ENCODE results near the gene RPS19BP1. TPM values are rescaled to one million over a fixed set of nuclear protein-coding genes. Genes with fewer than 3 reads are reported as not detected.

RPS19BP1 gene
- total RNA-seq, 1 experiment from 2014 or later, result 102 TPM

- TF ChIP-seq, protein P1, sequence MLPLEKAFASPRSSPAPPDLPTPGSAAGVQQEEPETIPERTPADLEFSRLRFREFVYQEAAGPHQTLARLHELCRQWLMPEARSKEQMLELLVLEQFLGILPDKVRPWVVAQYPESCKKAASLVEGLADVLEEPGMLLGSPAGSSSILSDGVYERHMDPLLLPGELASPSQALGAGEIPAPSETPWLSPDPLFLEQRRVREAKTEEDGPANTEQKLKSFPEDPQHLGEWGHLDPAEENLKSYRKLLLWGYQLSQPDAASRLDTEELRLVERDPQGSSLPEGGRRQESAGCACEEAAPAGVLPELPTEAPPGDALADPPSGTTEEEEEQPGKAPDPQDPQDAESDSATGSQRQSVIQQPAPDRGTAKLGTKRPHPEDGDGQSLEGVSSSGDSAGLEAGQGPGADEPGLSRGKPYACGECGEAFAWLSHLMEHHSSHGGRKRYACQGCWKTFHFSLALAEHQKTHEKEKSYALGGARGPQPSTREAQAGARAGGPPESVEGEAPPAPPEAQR (CRISPR knock-in tag; IDR thresholded peaks at IDR 0.05), result no peak
- TF ChIP-seq TEAD4 (CRISPR knock-in tag; IDR thresholded peaks at IDR 0.05) (peak; percentile 97), PRRX2 (CRISPR knock-in tag; IDR thresholded peaks at IDR 0.05) (no peak), ZNF416 (CRISPR knock-in tag; IDR thresholded peaks at IDR 0.05) (no peak), SP1 (CRISPR knock-in tag; conservative IDR thresholded peaks at IDR 0.05) (peak; percentile 56), E2F5 (CRISPR knock-in tag; IDR thresholded peaks at IDR 0.05) (peak; percentile 90), IRF2 (CRISPR knock-in tag; IDR thresholded peaks at IDR 0.05; ENCODE audit: borderline replicate concordance, low read depth) (peak; percentile 37; the same call in 1 of the 2 replicates), RELA (CRISPR knock-in tag; IDR thresholded peaks at IDR 0.05; ENCODE audit: borderline replicate concordance) (peak; percentile 92), NFATC4 (CRISPR knock-in tag; IDR thresholded peaks at IDR 0.05) (no peak), NR1H2 (CRISPR knock-in tag; IDR thresholded peaks at IDR 0.05) (peak; percentile 72; the same call in 1 of the 2 replicates), NFYB (CRISPR knock-in tag; conservative IDR thresholded peaks at IDR 0.05; ENCODE audit: low read depth) (peak; percentile 30), ZNF219 (CRISPR knock-in tag; IDR thresholded peaks at IDR 0.05; ENCODE audit: borderline replicate concordance) (peak; percentile 94)
- TF ChIP-seq, protein P2, sequence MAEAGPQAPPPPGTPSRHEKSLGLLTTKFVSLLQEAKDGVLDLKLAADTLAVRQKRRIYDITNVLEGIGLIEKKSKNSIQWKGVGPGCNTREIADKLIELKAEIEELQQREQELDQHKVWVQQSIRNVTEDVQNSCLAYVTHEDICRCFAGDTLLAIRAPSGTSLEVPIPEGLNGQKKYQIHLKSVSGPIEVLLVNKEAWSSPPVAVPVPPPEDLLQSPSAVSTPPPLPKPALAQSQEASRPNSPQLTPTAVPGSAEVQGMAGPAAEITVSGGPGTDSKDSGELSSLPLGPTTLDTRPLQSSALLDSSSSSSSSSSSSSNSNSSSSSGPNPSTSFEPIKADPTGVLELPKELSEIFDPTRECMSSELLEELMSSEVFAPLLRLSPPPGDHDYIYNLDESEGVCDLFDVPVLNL (CRISPR knock-in tag; IDR thresholded peaks at IDR 0.05; ENCODE audit: borderline replicate concordance, low read depth), result peak; percentile 89
Measured at GRCh38 chr22:39545386-39546365, 13.1 kb upstream of the RPS19BP1 start (continued).

DNA sequence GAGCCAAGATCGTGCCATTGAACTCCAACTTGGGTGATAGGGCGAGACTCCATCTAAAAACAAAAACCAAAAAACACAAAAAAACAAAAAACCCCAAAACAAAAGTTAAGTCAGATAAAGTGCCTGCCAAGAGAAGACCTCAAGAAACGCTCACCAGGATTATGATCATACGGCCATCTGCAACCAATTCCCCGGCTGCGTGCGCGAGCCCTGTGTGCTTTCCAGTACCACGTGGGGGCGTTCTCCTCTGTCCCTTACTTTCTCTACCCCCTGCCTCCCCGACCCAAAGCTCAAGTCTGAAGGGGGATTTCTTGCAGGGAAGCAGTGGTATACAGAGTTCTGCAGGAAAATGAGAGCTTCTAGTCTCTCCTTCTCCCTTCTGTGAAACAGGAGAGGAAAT is 10.5 kb upstream of the RPS19BP1 start:
- POLR2A ChIA-PET, result no interaction called here
- no peak overlapping the region for H3K4me3 Mint-ChIP-seq

More for the DNA sequence above, 10.5 kb upstream of the RPS19BP1 start:
- Mint-ChIP-seq H3K4me1 (peaks cover 18% of the 10 kb centered on the region), H3K36me3 (no peaks in the 10 kb centered on the region), H3K9me3 (no peaks in the 10 kb centered on the region), H3K27me3 (ENCODE audit: low read depth) (peaks cover 33% of the 10 kb centered on the region), H3K27ac (no peak overlapping the region)
- TF ChIP-seq FOXJ3 (CRISPR knock-in tag; IDR thresholded peaks at IDR 0.05; ENCODE audit: borderline replicate concordance), result no peak
- peak; percentile 64; the same call in 1 of the 2 replicates for TF ChIP-seq USF1 (CRISPR knock-in tag; IDR thresholded peaks at IDR 0.05)
- TF ChIP-seq ZNF671 (CRISPR knock-in tag; IDR thresholded peaks at IDR 0.05), result no peak
- TF ChIP-seq USF2 (CRISPR knock-in tag; IDR thresholded peaks at IDR 0.05), result peak; percentile 56
- TF ChIP-seq, protein P3, sequence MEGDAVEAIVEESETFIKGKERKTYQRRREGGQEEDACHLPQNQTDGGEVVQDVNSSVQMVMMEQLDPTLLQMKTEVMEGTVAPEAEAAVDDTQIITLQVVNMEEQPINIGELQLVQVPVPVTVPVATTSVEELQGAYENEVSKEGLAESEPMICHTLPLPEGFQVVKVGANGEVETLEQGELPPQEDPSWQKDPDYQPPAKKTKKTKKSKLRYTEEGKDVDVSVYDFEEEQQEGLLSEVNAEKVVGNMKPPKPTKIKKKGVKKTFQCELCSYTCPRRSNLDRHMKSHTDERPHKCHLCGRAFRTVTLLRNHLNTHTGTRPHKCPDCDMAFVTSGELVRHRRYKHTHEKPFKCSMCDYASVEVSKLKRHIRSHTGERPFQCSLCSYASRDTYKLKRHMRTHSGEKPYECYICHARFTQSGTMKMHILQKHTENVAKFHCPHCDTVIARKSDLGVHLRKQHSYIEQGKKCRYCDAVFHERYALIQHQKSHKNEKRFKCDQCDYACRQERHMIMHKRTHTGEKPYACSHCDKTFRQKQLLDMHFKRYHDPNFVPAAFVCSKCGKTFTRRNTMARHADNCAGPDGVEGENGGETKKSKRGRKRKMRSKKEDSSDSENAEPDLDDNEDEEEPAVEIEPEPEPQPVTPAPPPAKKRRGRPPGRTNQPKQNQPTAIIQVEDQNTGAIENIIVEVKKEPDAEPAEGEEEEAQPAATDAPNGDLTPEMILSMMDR (IDR thresholded peaks at IDR 0.05), result 0 out of 2 replicates have a peak, but pooled peaks have one; percentile 14
- TF ChIP-seq, protein P4, sequence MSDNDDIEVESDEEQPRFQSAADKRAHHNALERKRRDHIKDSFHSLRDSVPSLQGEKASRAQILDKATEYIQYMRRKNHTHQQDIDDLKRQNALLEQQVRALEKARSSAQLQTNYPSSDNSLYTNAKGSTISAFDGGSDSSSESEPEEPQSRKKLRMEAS (CRISPR knock-in tag; IDR thresholded peaks at IDR 0.05), result peak; percentile 16; the same call in 1 of the 2 replicates
- peak; percentile 74 for DNase-seq (ENCODE audit: low spot score)
- ATAC-seq, result peak; percentile 82
- CTCF ChIA-PET, result interaction anchor here (0.6 to 1.7 kb wide), 41 partner anchors 9 to 1963 kb away, joined by 3 to 16 read pairs (median 3); partner anchors contain the start of genes ATF4, LGALS2 and MIEF1

Data from WTC11 (cell line).